Osteocyte (in vitro differentiated cells): ENCODE results near the gene NUF2. TPM values are rescaled to one million over a fixed set of nuclear protein-coding genes. Genes with fewer than 3 reads are reported as not detected.

Experiments used
- DNase-seq: peaks from one replicate; pipeline ENCODE4 v3.0.0; 2021; ENCODE audit warnings: mixed read lengths; ENCODE audit not compliant: unreplicated experiment; ENCODE audit errors: extremely low spot score
- H3K27ac Mint-ChIP-seq: one replicate; pipeline ENCODE4 v1.8.0; 2021; ENCODE audit warnings: mild to moderate bottlenecking, mixed read lengths; ENCODE audit not compliant: unreplicated experiment
- H3K27me3 Mint-ChIP-seq: one replicate; pipeline ENCODE4 v1.8.0; 2021; ENCODE audit warnings: mixed read lengths; ENCODE audit not compliant: unreplicated experiment
- H3K36me3 Mint-ChIP-seq: one replicate; pipeline ENCODE4 v1.8.0; 2021; ENCODE audit warnings: mixed read lengths; ENCODE audit not compliant: unreplicated experiment
- H3K4me1 Mint-ChIP-seq: one replicate; pipeline ENCODE4 v1.8.0; 2021; ENCODE audit warnings: mixed read lengths; ENCODE audit not compliant: unreplicated experiment
- H3K4me3 Mint-ChIP-seq: one replicate; pipeline ENCODE4 v1.8.0; 2021; ENCODE audit warnings: mild to moderate bottlenecking, moderate library complexity, mixed read lengths; ENCODE audit not compliant: unreplicated experiment
- H3K9me3 Mint-ChIP-seq: one replicate; pipeline ENCODE4 v1.8.0; 2021; ENCODE audit warnings: mixed read lengths; ENCODE audit not compliant: unreplicated experiment
- CTCF ChIP-seq: fragments of 200-600 bp; sonication (generic); IDR thresholded peaks from 2 replicates; pipeline ENCODE4 v1.5.0; 2021; ENCODE audit warnings: antibody characterized with exemption, mild to moderate bottlenecking, moderate library complexity
- total RNA-seq: library from RNA; stranded (reverse); gene quantifications from 2 replicates; pipeline ENCODE4 v1.2.1, GENCODE V29; 2021

NUF2 gene
- total RNA-seq, 1 donor from 2014 or later = 5.2 TPM

GRCh38 chr1:163361123-163361934 is 39.6 kb downstream of the NUF2 start:
- Mint-ChIP-seq H3K9me3 (no peaks in the 10 kb centered on the region), H3K4me3 (no peak overlapping the region), H3K4me1 (peaks cover 2% of the 10 kb centered on the region), H3K36me3 (peaks cover 3% of the 10 kb centered on the region), H3K27ac (no peak overlapping the region), H3K27me3 (peaks cover 56% of the 10 kb centered on the region)
- TF ChIP-seq CTCF = peak; percentile 58
- no peak for DNase-seq

- DNase-seq = no peak
- no peaks in the 10 kb centered on the region for H3K9me3 Mint-ChIP-seq
- TF ChIP-seq CTCF = no peak
- no peak overlapping the region for H3K27ac Mint-ChIP-seq
- no peaks in the 10 kb centered on the region for H3K4me1 Mint-ChIP-seq
- H3K36me3 Mint-ChIP-seq = no peaks in the 10 kb centered on the region
- H3K4me3 Mint-ChIP-seq = no peak overlapping the region
- peaks cover 53% of the 10 kb centered on the region for H3K27me3 Mint-ChIP-seq
Observed at GRCh38 chr1:163365186-163365585, 43.4 kb downstream of the NUF2 start.

GRCh38 chr1:163366555-163366954 is 44.8 kb downstream of the NUF2 start:
- H3K27ac Mint-ChIP-seq = no peak overlapping the region

GRCh38 chr1:163367721-163368120 is 46.0 kb downstream of the NUF2 start:
- TF ChIP-seq CTCF = no peak
- no peaks in the 10 kb centered on the region for H3K36me3 Mint-ChIP-seq
- H3K27me3 Mint-ChIP-seq = peaks cover 39% of the 10 kb centered on the region
- no peaks in the 10 kb centered on the region for H3K9me3 Mint-ChIP-seq
- no peaks in the 10 kb centered on the region for H3K4me1 Mint-ChIP-seq
- no peak overlapping the region for H3K27ac Mint-ChIP-seq
- no peak overlapping the region for H3K4me3 Mint-ChIP-seq
- DNase-seq = no peak

More at GRCh38 chr1:163366555-163366954, 44.8 kb downstream of the NUF2 start:
- H3K9me3 Mint-ChIP-seq = no peaks in the 10 kb centered on the region
- no peaks in the 10 kb centered on the region for H3K36me3 Mint-ChIP-seq
- H3K4me3 Mint-ChIP-seq = no peak overlapping the region
- H3K4me1 Mint-ChIP-seq = no peaks in the 10 kb centered on the region
- H3K27me3 Mint-ChIP-seq = peaks cover 41% of the 10 kb centered on the region
- no peak for DNase-seq
- TF ChIP-seq CTCF = no peak

- Mint-ChIP-seq H3K27ac (no peak overlapping the region), H3K4me3 (no peak overlapping the region), H3K9me3 (no peaks in the 10 kb centered on the region), H3K36me3 (no peaks in the 10 kb centered on the region), H3K4me1 (no peaks in the 10 kb centered on the region), H3K27me3 (peaks cover 44% of the 10 kb centered on the region)
- no peak for TF ChIP-seq CTCF
- DNase-seq = no peak
Observed at GRCh38 chr1:163372576-163372975, 50.8 kb downstream of the NUF2 start.
